T-helper 17 cell (primary cell): ENCODE results near the gene NUCB1. TPM values are rescaled to one million over a fixed set of nuclear protein-coding genes. Genes with fewer than 3 reads are reported as not detected.

Experiments
- ATAC-seq: fragments of 150-1000 bp; cut with Tn5 transposase; 2 replicates; pipeline ENCODE4 v1.10.0; 2021; ENCODE audit warnings: mild to moderate bottlenecking, moderate library complexity
- DNase-seq, 3 donors: peaks; one replicate each; pipeline versions ENCODE4 v3.0.0 to v3.0.0-alpha.2; 2020 to 2021
- H3K9me3 ChIP-seq: one replicate; pipeline ENCODE4 v1.7.0; 2013; ENCODE audit warnings: low read length, mild to moderate bottlenecking; ENCODE audit not compliant: control insufficient read depth, poor library complexity, severe bottlenecking
- H3K27ac Mint-ChIP-seq: one replicate; pipeline ENCODE4 v1.8.0; 2022; ENCODE audit warnings: mild to moderate bottlenecking, moderate library complexity, mixed read lengths
- H3K27me3 Mint-ChIP-seq: one replicate; pipeline ENCODE4 v1.8.0; 2022; ENCODE audit warnings: mixed read lengths
- H3K36me3 Mint-ChIP-seq: one replicate; pipeline ENCODE4 v1.8.0; 2022; ENCODE audit warnings: low read depth, mixed read lengths
- H3K4me1 Mint-ChIP-seq: one replicate; pipeline ENCODE4 v1.8.0; 2022; ENCODE audit warnings: mild to moderate bottlenecking, mixed read lengths
- H3K4me3 Mint-ChIP-seq: one replicate; pipeline ENCODE4 v1.8.0; 2022; ENCODE audit warnings: mild to moderate bottlenecking, moderate library complexity, mixed read lengths
- total RNA-seq, 4 donors: library from RNA in 2 of 4; stranded (reverse) in 2 of 4; gene quantifications; one replicate each; pipeline ENCODE4 v1.2.3 and lab custom pipeline; 2022 to 2026

Gene NUCB1
- total RNA-seq, 2 donors from 2014 or later, result 118 to 135 TPM

GRCh38 chr19:48943081-48943480 lies 43.0 kb downstream of the NUCB1 start:
- no peaks in the 10 kb centered on the region for H3K9me3 ChIP-seq
- ATAC-seq (no peak), DNase-seq (no peak)
- Mint-ChIP-seq H3K27me3 (no peaks in the 10 kb centered on the region), H3K4me3 (no peak overlapping the region), H3K27ac (no peak overlapping the region), H3K4me1 (no peaks in the 10 kb centered on the region), H3K36me3 (no peaks in the 10 kb centered on the region)

GRCh38 chr19:48945415-48945814 lies 45.3 kb downstream of the NUCB1 start:
- H3K4me1 Mint-ChIP-seq, result no peaks in the 10 kb centered on the region
- no peak for DNase-seq
- H3K27me3 Mint-ChIP-seq, result no peaks in the 10 kb centered on the region
- ATAC-seq, result no peak
- no peak overlapping the region for H3K4me3 Mint-ChIP-seq
- no peak overlapping the region for H3K27ac Mint-ChIP-seq
- no peaks in the 10 kb centered on the region for H3K9me3 ChIP-seq
- H3K36me3 Mint-ChIP-seq, result no peaks in the 10 kb centered on the region

DNA sequence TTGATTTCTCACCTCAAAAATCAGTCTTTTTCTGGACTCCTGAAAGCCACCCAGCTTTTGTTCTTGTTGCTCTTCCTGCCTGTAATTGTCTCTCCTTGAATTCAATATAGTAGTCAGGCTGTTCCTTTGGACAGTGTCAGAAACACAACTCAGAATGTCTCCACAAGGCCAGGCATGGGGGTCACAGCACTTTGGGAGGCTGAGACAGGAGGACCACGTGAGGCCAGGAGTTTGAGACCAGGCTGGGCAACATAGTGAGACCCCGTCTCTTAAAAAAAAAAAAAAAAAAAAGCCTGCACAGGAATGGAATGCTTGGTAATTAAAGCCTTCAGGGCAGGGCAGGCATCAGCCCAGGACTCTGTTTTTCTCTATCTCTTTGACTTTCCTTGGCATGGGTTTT lies 45.7 kb downstream of the NUCB1 start:
- H3K27me3 Mint-ChIP-seq, result no peaks in the 10 kb centered on the region
- no peak overlapping the region for H3K4me3 Mint-ChIP-seq
- H3K4me1 Mint-ChIP-seq, result no peaks in the 10 kb centered on the region
- H3K9me3 ChIP-seq, result no peaks in the 10 kb centered on the region
- DNase-seq (no peak), ATAC-seq (no peak)
- H3K36me3 Mint-ChIP-seq, result no peaks in the 10 kb centered on the region
- no peak overlapping the region for H3K27ac Mint-ChIP-seq

- H3K27ac Mint-ChIP-seq, result no peak overlapping the region
- ATAC-seq, result no peak
- H3K27me3 Mint-ChIP-seq, result no peaks in the 10 kb centered on the region
- no peaks in the 10 kb centered on the region for H3K4me1 Mint-ChIP-seq
- no peak for DNase-seq
- no peaks in the 10 kb centered on the region for H3K36me3 Mint-ChIP-seq
- no peak overlapping the region for H3K4me3 Mint-ChIP-seq
- no peaks in the 10 kb centered on the region for H3K9me3 ChIP-seq
Observed at GRCh38 chr19:48946463-48947257, 46.5 kb downstream of the NUCB1 start.

DNA sequence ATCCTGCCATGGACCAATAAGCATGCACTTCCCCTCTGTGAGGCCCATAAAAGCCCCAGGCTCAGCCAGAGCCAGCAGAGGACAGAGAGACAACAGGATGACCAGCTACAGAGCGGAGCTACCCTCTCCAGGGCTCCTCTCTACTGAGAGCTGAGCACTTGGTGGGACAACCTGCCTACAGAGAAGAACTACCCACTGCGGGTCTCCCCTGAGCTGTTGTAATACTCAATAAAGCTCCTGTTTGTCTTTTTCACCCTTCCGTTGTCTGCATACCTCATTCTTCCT lies 47.1 kb downstream of the NUCB1 start:
- H3K4me1 Mint-ChIP-seq, result no peaks in the 10 kb centered on the region
- DNase-seq (no peak), ATAC-seq (no peak)
- no peak overlapping the region for H3K27ac Mint-ChIP-seq
- H3K36me3 Mint-ChIP-seq, result no peaks in the 10 kb centered on the region
- H3K27me3 Mint-ChIP-seq, result no peaks in the 10 kb centered on the region
- no peak overlapping the region for H3K4me3 Mint-ChIP-seq
- no peaks in the 10 kb centered on the region for H3K9me3 ChIP-seq

GRCh38 chr19:48950159-48950558 lies 50.0 kb downstream of the NUCB1 start:
- no peak overlapping the region for H3K27ac Mint-ChIP-seq
- ATAC-seq (no peak), DNase-seq (no peak)
- peaks cover 3% of the 10 kb centered on the region for H3K4me1 Mint-ChIP-seq
- no peaks in the 10 kb centered on the region for H3K9me3 ChIP-seq
- no peaks in the 10 kb centered on the region for H3K36me3 Mint-ChIP-seq
- no peaks in the 10 kb centered on the region for H3K27me3 Mint-ChIP-seq
- H3K4me3 Mint-ChIP-seq, result no peak overlapping the region

- Mint-ChIP-seq H3K4me1 (peaks cover 9% of the 10 kb centered on the region), H3K27ac (no peak overlapping the region), H3K27me3 (no peaks in the 10 kb centered on the region), H3K4me3 (no peak overlapping the region), H3K36me3 (no peaks in the 10 kb centered on the region)
- DNase-seq, result no peak
- no peak for ATAC-seq
- H3K9me3 ChIP-seq, result no peaks in the 10 kb centered on the region
Observed at GRCh38 chr19:48950830-48951519, 50.9 kb downstream of the NUCB1 start.

- ATAC-seq, result no peak
- Mint-ChIP-seq H3K4me1 (peaks cover 17% of the 10 kb centered on the region), H3K27ac (no peak overlapping the region), H3K36me3 (peaks cover 2% of the 10 kb centered on the region), H3K27me3 (no peaks in the 10 kb centered on the region), H3K4me3 (no peak overlapping the region)
- no peaks in the 10 kb centered on the region for H3K9me3 ChIP-seq
- DNase-seq, result no peak
Observed at GRCh38 chr19:48953141-48953540, 53.0 kb downstream of the NUCB1 start.

DNA sequence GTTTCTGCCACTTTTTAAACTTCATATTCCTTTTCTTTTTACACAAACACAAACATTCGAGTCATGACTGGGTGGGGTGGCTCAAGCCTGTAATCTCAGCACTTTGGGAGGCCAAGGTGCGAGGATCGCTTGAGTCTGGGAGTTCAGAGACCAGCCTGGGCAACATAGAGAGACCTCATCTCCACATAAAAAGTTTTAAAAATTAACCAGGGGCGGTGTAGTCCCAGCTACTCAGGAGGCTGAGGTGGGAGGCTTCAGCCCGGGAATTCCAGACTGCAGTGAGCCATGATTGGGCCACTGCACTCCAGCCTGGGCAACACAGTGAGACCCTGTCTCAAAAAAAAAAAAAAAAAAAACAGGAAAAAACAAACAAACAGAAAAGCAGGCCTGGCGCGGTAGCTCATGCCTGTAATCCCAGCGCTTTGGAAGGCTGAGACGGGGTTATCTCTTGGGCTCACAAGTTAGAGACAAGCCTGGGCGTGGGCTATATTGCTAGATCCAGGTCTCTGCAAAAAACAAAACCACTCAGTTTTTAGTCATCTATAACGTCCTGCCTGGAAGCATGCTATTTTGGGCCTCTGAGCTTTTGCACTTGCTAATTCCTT lies 54.0 kb downstream of the NUCB1 start:
- Mint-ChIP-seq H3K27ac (peak overlapping the region; percentile 57), H3K27me3 (no peaks in the 10 kb centered on the region), H3K36me3 (peaks cover 2% of the 10 kb centered on the region), H3K4me3 (peak overlapping the region; percentile 93), H3K4me1 (peaks cover 19% of the 10 kb centered on the region)
- no peak for ATAC-seq
- no peak for DNase-seq
- H3K9me3 ChIP-seq, result no peaks in the 10 kb centered on the region

GRCh38 chr19:48954595-48955307 lies 54.6 kb downstream of the NUCB1 start, which contains the start of gene BAX:
Gene BAX, plus strand, starts transcription at chr19:48954875. Its CDS starts 54 bp downstream, at chr19:48954929.
- Mint-ChIP-seq H3K27me3 (no peaks in the 10 kb centered on the region), H3K27ac (peak within 1 kb of the TSS; percentile 76), H3K4me3 (peak within 1 kb of the TSS; percentile 93), H3K4me1 (peaks cover 19% of the 10 kb centered on the region), H3K36me3 (peaks cover 2% of the 10 kb centered on the region)
- H3K9me3 ChIP-seq, result no peaks in the 10 kb centered on the region
- DNase-seq, result peak; percentile 70 to 82 (median 76)
- peak; percentile 95 for ATAC-seq

DNA sequence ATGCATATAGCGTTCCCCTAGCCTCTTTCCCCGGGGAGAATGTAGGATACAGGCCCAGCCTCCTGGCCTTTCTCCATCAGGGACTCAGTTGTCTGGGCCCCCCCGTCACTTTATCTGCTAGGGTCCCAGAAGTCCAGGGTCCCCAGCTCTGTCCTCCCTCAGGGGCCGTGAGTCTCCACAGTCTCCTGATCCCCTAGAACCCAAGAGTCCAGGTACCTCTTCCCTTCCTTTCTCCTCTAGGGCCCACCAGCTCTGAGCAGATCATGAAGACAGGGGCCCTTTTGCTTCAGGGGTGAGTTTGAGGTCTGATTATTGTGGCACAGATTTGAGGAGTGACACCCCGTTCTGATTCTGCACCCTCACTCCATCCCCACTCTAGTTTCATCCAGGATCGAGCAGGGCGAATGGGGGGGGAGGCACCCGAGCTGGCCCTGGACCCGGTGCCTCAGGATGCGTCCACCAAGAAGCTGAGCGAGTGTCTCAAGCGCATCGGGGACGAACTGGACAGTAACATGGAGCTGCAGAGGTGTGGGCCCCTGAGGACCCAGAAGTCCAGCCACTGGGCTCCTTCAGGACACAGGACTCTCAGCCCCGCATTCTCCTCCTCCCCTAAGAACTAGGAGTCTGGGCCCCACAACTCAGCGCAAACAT lies 55.3 kb downstream of the NUCB1 start:
- H3K4me3 Mint-ChIP-seq, result peak overlapping the region; percentile 93
- no peaks in the 10 kb centered on the region for H3K27me3 Mint-ChIP-seq
- peaks cover 2% of the 10 kb centered on the region for H3K36me3 Mint-ChIP-seq
- H3K27ac Mint-ChIP-seq, result peak overlapping the region; percentile 76
- DNase-seq (no peak), ATAC-seq (no peak)
- H3K4me1 Mint-ChIP-seq, result peaks cover 19% of the 10 kb centered on the region
- H3K9me3 ChIP-seq, result no peaks in the 10 kb centered on the region

- H3K9me3 ChIP-seq, result no peaks in the 10 kb centered on the region
Observed at GRCh38 chr19:48958006-48958405, 57.9 kb downstream of the NUCB1 start.

More at GRCh38 chr19:48958006-48958405, 57.9 kb downstream of the NUCB1 start:
- ATAC-seq (no peak), DNase-seq (no peak)
- Mint-ChIP-seq H3K4me3 (no peak overlapping the region), H3K27me3 (no peaks in the 10 kb centered on the region), H3K36me3 (peaks cover 2% of the 10 kb centered on the region), H3K27ac (no peak overlapping the region), H3K4me1 (peaks cover 38% of the 10 kb centered on the region)
